Stromal cell of bone marrow (primary cell): ENCODE results near the gene DNAJC11.
"Not testable (repeated sequence)": the region's sequence is repeated elsewhere in the genome, so short reads cannot be mapped to it uniquely, and the experiment has no call there.

Source experiments
- DNase-seq: peaks from one replicate; pipeline ENCODE4 v3.0.0-alpha.2; 2012; ENCODE audit warnings: low read depth

DNAJC11 gene

GRCh38 chr1:6701437-6702153, at the start of gene DNAJC11:
Gene DNAJC11, minus strand, starts transcription at chr1:6701816. Its CDS starts 16 bp downstream, at chr1:6701800.
- peak; percentile 75 for DNase-seq

- DNase-seq = no peak
Observed at GRCh38 chr1:6750490-6750889, 48.9 kb upstream of the DNAJC11 start.

GRCh38 chr1:6747674-6748073, 46.1 kb upstream of the DNAJC11 start:
- no peak for DNase-seq

- DNase-seq = no peak
Observed at GRCh38 chr1:6745073-6745472, 43.5 kb upstream of the DNAJC11 start.

GRCh38 chr1:6743189-6744101, 41.8 kb upstream of the DNAJC11 start:
- DNase-seq = peak; percentile 91

GRCh38 chr1:6742676-6743188, 41.1 kb upstream of the DNAJC11 start:
- DNase-seq = not testable (repeated sequence)

GRCh38 chr1:6738987-6739676, 37.5 kb upstream of the DNAJC11 start:
- no peak for DNase-seq

GRCh38 chr1:6732942-6733341, 31.3 kb upstream of the DNAJC11 start:
- DNase-seq = no peak

GRCh38 chr1:6731905-6732304, 30.3 kb upstream of the DNAJC11 start:
- DNase-seq = no peak

- no peak for DNase-seq
Observed at GRCh38 chr1:6730880-6731279, 29.3 kb upstream of the DNAJC11 start.

- no peak for DNase-seq
Observed at GRCh38 chr1:6730473-6730872, 28.9 kb upstream of the DNAJC11 start.

- peak; percentile 30 for DNase-seq
Observed at GRCh38 chr1:6727535-6727934, 25.9 kb upstream of the DNAJC11 start.

GRCh38 chr1:6726253-6726652, 24.6 kb upstream of the DNAJC11 start:
- no peak for DNase-seq

- no peak for DNase-seq
Observed at GRCh38 chr1:6724517-6725141, 23.0 kb upstream of the DNAJC11 start.

- DNase-seq = no peak
Observed at GRCh38 chr1:6723621-6724428, 22.2 kb upstream of the DNAJC11 start.

- DNase-seq = no peak
Observed at GRCh38 chr1:6711174-6711573, 9.6 kb upstream of the DNAJC11 start.

GRCh38 chr1:6704746-6705145, 3.1 kb upstream of the DNAJC11 start:
- DNase-seq = no peak

- DNase-seq = no peak
Observed at GRCh38 chr1:6703016-6703415, 1.4 kb upstream of the DNAJC11 start.

GRCh38 chr1:6700853-6701436, 671 bp downstream of the DNAJC11 start:
- no peak for DNase-seq

GRCh38 chr1:6699915-6700314, 1.7 kb downstream of the DNAJC11 start:
- not testable (repeated sequence) for DNase-seq

GRCh38 chr1:6695868-6696267, 5.7 kb downstream of the DNAJC11 start:
- no peak for DNase-seq
